Loucy (cell line): ENCODE results near the gene GPR39.

ENCODE experiments used
- CTCF ChIP-seq: fragments of 200-600 bp; sonication (generic); conservative IDR thresholded peaks from 2 replicates; pipeline ENCODE4 v1.5.1; 2014; ENCODE audit warnings: mild to moderate bottlenecking, antibody characterized with exemption, low read length
- EZH2phosphoT487 ChIP-seq: fragments of 200-600 bp; IDR thresholded peaks from 2 replicates; pipeline ENCODE4 v1.6.1; 2018; ENCODE audit warnings: antibody characterized with exemption, mild to moderate bottlenecking, moderate library complexity, borderline replicate concordance

DNA sequence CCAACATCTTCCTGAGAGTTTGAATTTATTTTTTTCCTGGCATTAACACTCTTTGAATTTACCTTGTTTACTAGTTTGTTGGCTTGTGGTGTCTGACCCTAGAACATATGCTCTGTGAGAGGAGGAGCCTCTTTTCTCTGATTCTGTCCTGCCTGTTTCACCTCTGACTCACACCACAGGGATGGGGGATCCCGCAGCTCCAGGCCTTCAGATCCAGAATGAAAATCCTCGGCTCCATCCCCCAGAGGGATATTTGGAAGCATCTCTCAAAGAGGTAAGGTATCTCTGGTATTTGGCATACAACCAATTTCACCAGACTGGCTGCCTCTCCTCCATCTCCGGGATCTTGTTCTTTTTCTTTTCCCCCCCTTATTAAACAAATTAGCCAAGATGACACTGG is 104.7 kb downstream of the GPR39 start:
- no peak for TF ChIP-seq CTCF
- TF ChIP-seq EZH2phosphoT487, result no peak
